ENCODE data around the gene HMGXB4.

- TF ChIP-seq, protein P1, sequence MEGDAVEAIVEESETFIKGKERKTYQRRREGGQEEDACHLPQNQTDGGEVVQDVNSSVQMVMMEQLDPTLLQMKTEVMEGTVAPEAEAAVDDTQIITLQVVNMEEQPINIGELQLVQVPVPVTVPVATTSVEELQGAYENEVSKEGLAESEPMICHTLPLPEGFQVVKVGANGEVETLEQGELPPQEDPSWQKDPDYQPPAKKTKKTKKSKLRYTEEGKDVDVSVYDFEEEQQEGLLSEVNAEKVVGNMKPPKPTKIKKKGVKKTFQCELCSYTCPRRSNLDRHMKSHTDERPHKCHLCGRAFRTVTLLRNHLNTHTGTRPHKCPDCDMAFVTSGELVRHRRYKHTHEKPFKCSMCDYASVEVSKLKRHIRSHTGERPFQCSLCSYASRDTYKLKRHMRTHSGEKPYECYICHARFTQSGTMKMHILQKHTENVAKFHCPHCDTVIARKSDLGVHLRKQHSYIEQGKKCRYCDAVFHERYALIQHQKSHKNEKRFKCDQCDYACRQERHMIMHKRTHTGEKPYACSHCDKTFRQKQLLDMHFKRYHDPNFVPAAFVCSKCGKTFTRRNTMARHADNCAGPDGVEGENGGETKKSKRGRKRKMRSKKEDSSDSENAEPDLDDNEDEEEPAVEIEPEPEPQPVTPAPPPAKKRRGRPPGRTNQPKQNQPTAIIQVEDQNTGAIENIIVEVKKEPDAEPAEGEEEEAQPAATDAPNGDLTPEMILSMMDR (IDR thresholded peaks at IDR 0.05; ENCODE audit: low read depth, low read length), result no peak
- TF ChIP-seq POLR2A (IDR thresholded peaks at IDR 0.05; ENCODE audit: extremely low read depth, insufficient read length), result no peak
- TF ChIP-seq MYC (IDR thresholded peaks at IDR 0.05; ENCODE audit: low read depth, low read length), result no peak
Measured at GRCh38 chr22:35217527-35217926, 39.8 kb upstream of the HMGXB4 start.

Measured in NB4 (cell line).